Spinal cord (tissue), 10 donors: Measurements from ENCODE around the gene RNPS1. TPM values are rescaled to one million over a fixed set of nuclear protein-coding genes. Genes with fewer than 3 reads are reported as not detected.
A peak's percentile ranks its signal among the peaks of the same experiment; 100 is the strongest.

Experiments used
- DNase-seq, 6 donors: peaks; one replicate each; pipeline versions ENCODE4 v3.0.0 to v3.0.0-alpha.2; 2013 to 2015; ENCODE audit warnings: low spot score in 6 of 6, low read depth in 4 of 6
- H3K27ac ChIP-seq: one replicate; pipeline ENCODE4 v1.5.1; 2013; ENCODE audit warnings: low read depth, low read length, control low read depth
- H3K27me3 ChIP-seq: one replicate; pipeline ENCODE4 v1.6.1; 2013; ENCODE audit warnings: low read length; ENCODE audit not compliant: control insufficient read depth, insufficient read depth
- H3K36me3 ChIP-seq: one replicate; pipeline ENCODE4 v1.6.1; 2013; ENCODE audit warnings: low read length; ENCODE audit not compliant: control insufficient read depth, insufficient read depth
- H3K4me1 ChIP-seq: one replicate; pipeline ENCODE4 v1.6.1; 2013; ENCODE audit warnings: low read length; ENCODE audit not compliant: control insufficient read depth, insufficient read depth
- H3K4me3 ChIP-seq: one replicate; pipeline ENCODE4 v1.5.1; 2013; ENCODE audit warnings: low read depth, low read length, control low read depth
- H3K9me3 ChIP-seq: one replicate; pipeline ENCODE4 v1.6.1; 2013; ENCODE audit warnings: low read length; ENCODE audit not compliant: control insufficient read depth, insufficient read depth
- WGBS: methylation state at CpG from one replicate; pipeline ENCODE4 v1.1.5; 2013; ENCODE audit warnings: missing lambda C conversion rate; ENCODE audit not compliant: insufficient coverage; 5-methylcytosine and 5-hydroxymethylcytosine counted together
- polyA plus RNA-seq, 2 donors: library from polyadenylated mRNA; unstranded; fragments of 120-200 nt; gene quantifications; one replicate each; pipeline ENCODE4 v1.2.1, GENCODE V29; 2013; ENCODE audit not compliant: insufficient read length in 2 of 2
- total RNA-seq, 2 donors: library from RNA; depleted of rRNA in 1 of 2; stranded (reverse); fragments of 120-200 nt in 1 of 2; fragments of >200 nt in 1 of 2; gene quantifications; one replicate each; pipeline versions ENCODE4 v1.2.3 to v1.2.4, GENCODE V29; 2013 to 2014
- donor health status: healthy.

The RNPS1 gene
- total and polyA plus RNA-seq, 4 donors, result 72.7 to 285 (median 187) TPM

GRCh38 chr16:2210009-2210332 is 58.0 kb downstream of the RNPS1 start:
- WGBS, result 89% methylated on average over 17 of the region's 17 CpGs
- H3K27ac ChIP-seq, result no peak overlapping the region

GRCh38 chr16:2209258-2210008 is 58.5 kb downstream of the RNPS1 start:
- 73% methylated on average over 25 of the region's 29 CpGs for WGBS
- Histone ChIP-seq H3K9me3 (no peaks in the 10 kb centered on the region), H3K27ac (no peak overlapping the region), H3K4me3 (no peak overlapping the region), H3K27me3 (no peaks in the 10 kb centered on the region), H3K4me1 (peaks cover 58% of the 10 kb centered on the region), H3K36me3 (peaks cover 73% of the 10 kb centered on the region)
- DNase-seq, result no peak

More at GRCh38 chr16:2210009-2210332, 58.0 kb downstream of the RNPS1 start:
- no peak for DNase-seq
- H3K4me3 ChIP-seq, result no peak overlapping the region
- no peaks in the 10 kb centered on the region for H3K9me3 ChIP-seq
- H3K36me3 ChIP-seq, result peaks cover 73% of the 10 kb centered on the region
- peaks cover 52% of the 10 kb centered on the region for H3K4me1 ChIP-seq
- no peaks in the 10 kb centered on the region for H3K27me3 ChIP-seq

GRCh38 chr16:2208772-2209171 is 59.2 kb downstream of the RNPS1 start:
- DNase-seq, result no peak
- no peak overlapping the region for H3K27ac ChIP-seq
- H3K9me3 ChIP-seq, result no peaks in the 10 kb centered on the region
- H3K4me1 ChIP-seq, result peaks cover 57% of the 10 kb centered on the region
- peaks cover 73% of the 10 kb centered on the region for H3K36me3 ChIP-seq
- no peaks in the 10 kb centered on the region for H3K27me3 ChIP-seq
- no peak overlapping the region for H3K4me3 ChIP-seq
- WGBS, result 93% methylated on average over 9 of the region's 9 CpGs

GRCh38 chr16:2208308-2208707 is 59.6 kb downstream of the RNPS1 start:
- Histone ChIP-seq H3K9me3 (no peaks in the 10 kb centered on the region), H3K27ac (no peak overlapping the region), H3K27me3 (no peaks in the 10 kb centered on the region), H3K4me3 (no peak overlapping the region), H3K4me1 (peaks cover 53% of the 10 kb centered on the region), H3K36me3 (peaks cover 73% of the 10 kb centered on the region)
- DNase-seq, result no peak
- WGBS, result 76% methylated on average over 22 of the region's 23 CpGs

- H3K4me3 ChIP-seq, result no peak overlapping the region
- peaks cover 68% of the 10 kb centered on the region for H3K36me3 ChIP-seq
- no peaks in the 10 kb centered on the region for H3K9me3 ChIP-seq
- H3K4me1 ChIP-seq, result peaks cover 48% of the 10 kb centered on the region
- H3K27me3 ChIP-seq, result no peaks in the 10 kb centered on the region
- no peak for DNase-seq
- no peak overlapping the region for H3K27ac ChIP-seq
- WGBS, result 96% methylated on average over 9 of the region's 9 CpGs
Measured at GRCh38 chr16:2207872-2208271, 60.1 kb downstream of the RNPS1 start.

- Histone ChIP-seq H3K4me1 (peaks cover 39% of the 10 kb centered on the region), H3K9me3 (no peaks in the 10 kb centered on the region), H3K4me3 (no peak overlapping the region), H3K36me3 (peaks cover 59% of the 10 kb centered on the region), H3K27me3 (no peaks in the 10 kb centered on the region), H3K27ac (no peak overlapping the region)
- DNase-seq, result no peak
- WGBS, result 89% methylated on average over 20 of the region's 23 CpGs
Measured at GRCh38 chr16:2206780-2207433, 61.0 kb downstream of the RNPS1 start.

- Histone ChIP-seq H3K9me3 (no peaks in the 10 kb centered on the region), H3K4me1 (peaks cover 37% of the 10 kb centered on the region), H3K4me3 (peak overlapping the region; percentile 90), H3K27ac (no peak overlapping the region), H3K36me3 (peaks cover 54% of the 10 kb centered on the region), H3K27me3 (no peaks in the 10 kb centered on the region)
- WGBS, result 90% methylated on average over 13 of the region's 18 CpGs
- DNase-seq, result no peak
Measured at GRCh38 chr16:2206420-2206779, 61.5 kb downstream of the RNPS1 start.

- peak overlapping the region; percentile 90 for H3K4me3 ChIP-seq
- H3K4me1 ChIP-seq, result peaks cover 37% of the 10 kb centered on the region
- DNase-seq, result no peak
- H3K27ac ChIP-seq, result peak overlapping the region; percentile 57
- no peaks in the 10 kb centered on the region for H3K27me3 ChIP-seq
- H3K36me3 ChIP-seq, result peaks cover 49% of the 10 kb centered on the region
- 12% methylated on average over 16 of the region's 16 CpGs for WGBS
- no peaks in the 10 kb centered on the region for H3K9me3 ChIP-seq
Measured at GRCh38 chr16:2205967-2206313, 62.0 kb downstream of the RNPS1 start.

- peak within 1 kb of the TSS; percentile 95 for H3K27ac ChIP-seq
- no peaks in the 10 kb centered on the region for H3K9me3 ChIP-seq
- WGBS, result under 1% methylated on average over 89 of the region's 93 CpGs
- H3K36me3 ChIP-seq, result peaks cover 43% of the 10 kb centered on the region
- H3K27me3 ChIP-seq, result no peaks in the 10 kb centered on the region
- H3K4me1 ChIP-seq, result peaks cover 30% of the 10 kb centered on the region
- DNase-seq, result peak; percentile 78 to 97 (median 83)
- peak within 1 kb of the TSS; percentile 90 for H3K4me3 ChIP-seq
Measured at GRCh38 chr16:2205104-2205966, 62.6 kb downstream of the RNPS1 start, which contains the start of gene MLST8. MLST8 (plus strand) TSS chr16:2205454; CDS start chr16:2206086, 632 bp downstream.
